Daoy (cell line): ENCODE results near the gene ULK3. TPM values are rescaled to one million over a fixed set of nuclear protein-coding genes. Genes with fewer than 3 reads are reported as not detected.

Experiments used
- DNase-seq: peaks from one replicate; pipeline ENCODE4 v3.0.0-alpha.2; 2015; ENCODE audit warnings: low read depth
- total RNA-seq: library from RNA; depleted of rRNA; stranded (reverse); fragments of >200 nt; shearing (Covaris generic); gene quantifications from 2 replicates; pipeline ENCODE4 v1.2.3, GENCODE V29; 2014

The ULK3 gene
- total RNA-seq, 1 experiment from 2014 or later = 24.3 TPM

GRCh38 chr15:74822233-74822632 lies 20.7 kb downstream of the ULK3 start:
- no peak for DNase-seq

GRCh38 chr15:74821790-74822158 lies 21.2 kb downstream of the ULK3 start:
- no peak for DNase-seq

- DNase-seq = no peak
Observed at GRCh38 chr15:74821091-74821789, 21.7 kb downstream of the ULK3 start.

GRCh38 chr15:74820056-74820455 lies 22.9 kb downstream of the ULK3 start:
- DNase-seq = no peak

- DNase-seq = no peak
Observed at GRCh38 chr15:74817370-74817737, 25.6 kb downstream of the ULK3 start.

- DNase-seq = no peak
Observed at GRCh38 chr15:74816624-74817369, 26.2 kb downstream of the ULK3 start.

GRCh38 chr15:74815961-74816360 lies 27.0 kb downstream of the ULK3 start:
- no peak for DNase-seq

- no peak for DNase-seq
Observed at GRCh38 chr15:74815121-74815934, 27.6 kb downstream of the ULK3 start.

GRCh38 chr15:74812533-74812932 lies 30.4 kb downstream of the ULK3 start, which contains the start of gene LMAN1L:
Gene LMAN1L (plus strand): TSS chr15:74812835. CDS start chr15:74812855, 20 bp downstream.
- DNase-seq = no peak

- DNase-seq = no peak
Observed at GRCh38 chr15:74809956-74810355, 33.0 kb downstream of the ULK3 start.

- no peak for DNase-seq
Observed at GRCh38 chr15:74809242-74809641, 33.7 kb downstream of the ULK3 start.

GRCh38 chr15:74808840-74809229 lies 34.1 kb downstream of the ULK3 start:
- DNase-seq = no peak

GRCh38 chr15:74808078-74808839 lies 34.7 kb downstream of the ULK3 start:
- no peak for DNase-seq

- DNase-seq = no peak
Observed at GRCh38 chr15:74807282-74807681, 35.7 kb downstream of the ULK3 start.

GRCh38 chr15:74804935-74805334 lies 38.0 kb downstream of the ULK3 start:
- no peak for DNase-seq

- DNase-seq = no peak
Observed at GRCh38 chr15:74802862-74803447, 40.0 kb downstream of the ULK3 start.

GRCh38 chr15:74802290-74802689 lies 40.7 kb downstream of the ULK3 start:
- DNase-seq = no peak

- DNase-seq = no peak
Observed at GRCh38 chr15:74801311-74801997, 41.5 kb downstream of the ULK3 start.

GRCh38 chr15:74800559-74801094 lies 42.3 kb downstream of the ULK3 start:
- no peak for DNase-seq

GRCh38 chr15:74799856-74800558 lies 42.9 kb downstream of the ULK3 start:
- DNase-seq = peak; percentile 84
